HCT116 (cell line): ENCODE data around the gene SEC14L1. TPM values are rescaled to one million over a fixed set of nuclear protein-coding genes. Genes with fewer than 3 reads are reported as not detected.
A peak's percentile ranks its signal among the peaks of the same experiment; 100 is the strongest.
"Not testable (repeated sequence)": the region's sequence is repeated elsewhere in the genome, so short reads cannot be mapped to it uniquely, and the experiment has no call there.

Experiments used
- ATAC-seq: fragments of 200-7000 bp; cut with Tn5 transposase; 2 replicates; pipeline ENCODE4 v1.9.1; 2020; ENCODE audit warnings: mild to moderate bottlenecking, moderate library complexity
- BruUV-seq: library from RNA; stranded (reverse); fragments of 400-500 nt; replicated peaks from 2 replicates; lab custom pipeline; 2021; lab: Mats Ljungman, UMichigan
- CTCF ChIA-PET: fragments of 300-600 bp; sonication (Branson Sonifier 250); formaldehyde crosslinking; loops from one replicate; lab custom pipeline; 2021; ENCODE audit warnings: antibody characterized with exemption; lab: Charles Lee
- POLR2A ChIA-PET: fragments of 300-600, 350-600 bp; sonication (Branson Sonifier 250); formaldehyde crosslinking; loops from one replicate; lab custom pipeline; 2021; ENCODE audit warnings: antibody characterized with exemption; lab: Charles Lee
- RAD21 ChIA-PET, 2 experiments: fragments of 300-600 bp; sonication (Branson Sonifier 250); formaldehyde crosslinking; loops; one replicate each; lab custom pipeline; 2023; ENCODE audit warnings: low total read pairs in 2 of 2; ENCODE audit not compliant: uncharacterized antibody in 2 of 2, unreplicated experiment in 2 of 2, low non-redundant PET in 1 of 2; lab: Charles Lee
- DNase-seq: peaks from one replicate; pipeline ENCODE4 v3.0.0-alpha.2; 2010; ENCODE audit warnings: low read depth, low spot score
- H2AFZ ChIP-seq: fragments of 200-600 bp; shearing (Covaris generic), sonication (generic); 2 replicates; pipeline ENCODE4 v1.6.1; 2017; ENCODE audit warnings: low read depth, mixed run types, mixed read lengths, antibody characterized with exemption, low read length; ENCODE audit not compliant: poor library complexity, severe bottlenecking
- H3K27ac ChIP-seq: 2 replicates; pipeline ENCODE4 v1.5.1; 2012; ENCODE audit warnings: low read depth, low read length
- H3K27me3 ChIP-seq: fragments of 200-600 bp; sonication (generic); 2 replicates; pipeline ENCODE4 v1.6.1; 2016; ENCODE audit warnings: mixed run types, low read length, mixed read lengths; ENCODE audit not compliant: insufficient read depth
- H3K36me3 ChIP-seq, 2 experiments: fragments of 200-500 bp in 1 of 2; fragments of 200-600 bp in 1 of 2; sonication (Bioruptor generic) in 1 of 2; sonication (generic) in 1 of 2; 2 replicates each; pipeline versions ENCODE4 v1.5.1 to v1.6.1; 2014 to 2016; ENCODE audit warnings: low read length in 2 of 2, inconsistent platforms in 1 of 2, mixed read lengths in 1 of 2, mixed run types in 1 of 2; ENCODE audit not compliant: insufficient read depth in 2 of 2, control insufficient read depth in 1 of 2
- H3K4me1 ChIP-seq, 2 experiments: fragments of 200-600 bp in 1 of 2; sonication (generic) in 1 of 2; 2 replicates each; pipeline versions ENCODE4 v1.5.1 to v1.6.1; 2012 to 2017; ENCODE audit warnings: low read length in 2 of 2, inconsistent platforms in 1 of 2, mild to moderate bottlenecking in 1 of 2, mixed read lengths in 1 of 2, mixed run types in 1 of 2, moderate library complexity in 1 of 2; ENCODE audit not compliant: insufficient read depth in 2 of 2, control insufficient read depth in 1 of 2
- H3K4me2 ChIP-seq: fragments of 200-600 bp; sonication (generic); 2 replicates; pipeline ENCODE4 v1.6.1; 2017; ENCODE audit warnings: mixed run types, low read length, mixed read lengths
- H3K4me3 ChIP-seq, 2 experiments: fragments of 200-600 bp in 1 of 2; sonication (generic) in 1 of 2; replicated peaks in 1 of 2; 2 replicates each; pipeline ENCODE4 v1.5.1; 2011 to 2016; ENCODE audit warnings: low read length in 2 of 2, control low read depth in 1 of 2, low read depth in 1 of 2, mild to moderate bottlenecking in 1 of 2, mixed read lengths in 1 of 2, mixed run types in 1 of 2
- H3K79me2 ChIP-seq: fragments of 200-600 bp; sonication (generic); 2 replicates; pipeline ENCODE4 v1.6.1; 2017; ENCODE audit warnings: mild to moderate bottlenecking, mixed run types, low read length, moderate library complexity, mixed read lengths; ENCODE audit not compliant: insufficient read depth
- H3K9ac ChIP-seq: fragments of 200-600 bp; sonication (generic); 2 replicates; pipeline ENCODE4 v1.6.1; 2016; ENCODE audit warnings: low read length, mixed read lengths
- H3K9me2 ChIP-seq: fragments of 200-600 bp; sonication (generic), shearing (Covaris generic); 2 replicates; pipeline ENCODE4 v1.6.1; 2017; ENCODE audit warnings: mixed run types, mild to moderate bottlenecking, moderate library complexity; ENCODE audit not compliant: insufficient read depth
- H3K9me3 ChIP-seq, 2 experiments: fragments of 200-500 bp in 1 of 2; fragments of 200-600 bp in 1 of 2; sonication (Bioruptor generic) in 1 of 2; sonication (generic) in 1 of 2; 2 replicates each; pipeline ENCODE4 v1.6.1; 2014 to 2017; ENCODE audit warnings: low read length in 2 of 2, mixed read lengths in 2 of 2, inconsistent platforms in 1 of 2, low read depth in 1 of 2, mild to moderate bottlenecking in 1 of 2, mixed run types in 1 of 2, moderate library complexity in 1 of 2; ENCODE audit not compliant: control insufficient read depth in 1 of 2, insufficient read depth in 1 of 2
- H4K20me1 ChIP-seq: fragments of 200-600 bp; sonication (generic), shearing (Covaris generic); 2 replicates; pipeline ENCODE4 v1.6.1; 2017; ENCODE audit warnings: mixed run types, mild to moderate bottlenecking, moderate library complexity; ENCODE audit not compliant: insufficient read depth
- CEBPB ChIP-seq: IDR thresholded peaks from 2 replicates; pipeline ENCODE4 v1.6.1; 2012; ENCODE audit warnings: low read depth
- YY1 ChIP-seq: IDR thresholded peaks from 2 replicates; pipeline ENCODE4 v1.6.1; 2011; ENCODE audit warnings: low read length, low read depth, moderate library complexity, mild to moderate bottlenecking; ENCODE audit not compliant: insufficient replicate concordance; ENCODE audit errors: extremely low read depth
- intact Hi-C: fragments of 100-400 bp; cut with micrococcal nuclease; formaldehyde crosslinking; loops from 2 replicates; pipeline ENCODE4 v1.10.0; 2022
- total RNA-seq: library from RNA; stranded (reverse); gene quantifications from one replicate; pipeline ENCODE4 v1.2.1, GENCODE V29; 2021; ENCODE audit not compliant: unreplicated experiment
- TF ChIP-seq, protein P1 (sequence below): IDR thresholded peaks from 2 replicates; pipeline ENCODE4 v1.6.1; 2011; ENCODE audit warnings: mild to moderate bottlenecking, low read length, moderate library complexity; ENCODE audit not compliant: insufficient replicate concordance; ENCODE audit errors: extremely low read depth

Gene SEC14L1
- total RNA-seq, 1 experiment from 2014 or later, result 59.7 TPM

DNA sequence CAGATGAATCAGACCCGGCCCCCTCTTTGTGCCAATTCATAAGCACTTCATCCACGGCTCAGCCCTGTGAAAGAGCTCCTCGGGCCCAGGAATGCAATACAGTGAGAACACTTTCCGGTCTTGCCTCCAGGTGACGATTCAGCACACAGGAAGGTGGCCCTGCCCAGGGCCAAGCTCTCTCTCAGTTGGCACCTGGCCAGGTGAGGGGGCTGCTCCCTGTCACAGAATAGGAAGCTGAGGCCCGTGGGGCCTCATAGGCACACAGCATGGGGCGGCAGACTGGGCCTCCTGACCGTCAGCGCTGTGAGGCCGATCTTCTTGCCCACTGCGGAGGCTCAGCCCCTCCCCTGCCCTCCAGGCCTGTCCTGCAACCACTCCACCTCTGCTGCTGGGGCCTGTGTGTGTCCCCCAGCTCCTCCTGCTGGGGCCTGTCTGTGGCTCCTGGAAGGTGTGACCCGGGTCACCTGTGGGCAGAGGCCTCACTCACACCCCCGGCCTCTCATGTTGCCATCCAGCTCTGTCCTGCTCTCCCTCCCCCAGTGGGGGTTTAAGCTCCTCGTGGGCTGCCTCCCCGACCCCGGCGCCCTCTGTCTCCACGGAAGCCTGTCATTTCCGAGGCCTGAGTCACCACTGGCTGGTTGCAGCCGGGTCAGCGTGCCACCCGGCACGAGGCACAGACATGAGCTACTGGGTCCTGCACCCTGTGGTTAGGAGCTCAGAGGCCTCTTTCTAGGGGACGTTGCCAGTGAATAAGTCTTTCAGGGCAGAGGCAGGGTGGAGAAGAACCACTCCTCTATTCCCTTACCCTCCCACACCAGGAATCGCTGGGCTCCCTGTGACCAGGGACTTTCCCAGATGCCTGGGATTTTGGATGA, 114.4 kb downstream of the SEC14L1 start (continued):
- TF ChIP-seq, protein P1, sequence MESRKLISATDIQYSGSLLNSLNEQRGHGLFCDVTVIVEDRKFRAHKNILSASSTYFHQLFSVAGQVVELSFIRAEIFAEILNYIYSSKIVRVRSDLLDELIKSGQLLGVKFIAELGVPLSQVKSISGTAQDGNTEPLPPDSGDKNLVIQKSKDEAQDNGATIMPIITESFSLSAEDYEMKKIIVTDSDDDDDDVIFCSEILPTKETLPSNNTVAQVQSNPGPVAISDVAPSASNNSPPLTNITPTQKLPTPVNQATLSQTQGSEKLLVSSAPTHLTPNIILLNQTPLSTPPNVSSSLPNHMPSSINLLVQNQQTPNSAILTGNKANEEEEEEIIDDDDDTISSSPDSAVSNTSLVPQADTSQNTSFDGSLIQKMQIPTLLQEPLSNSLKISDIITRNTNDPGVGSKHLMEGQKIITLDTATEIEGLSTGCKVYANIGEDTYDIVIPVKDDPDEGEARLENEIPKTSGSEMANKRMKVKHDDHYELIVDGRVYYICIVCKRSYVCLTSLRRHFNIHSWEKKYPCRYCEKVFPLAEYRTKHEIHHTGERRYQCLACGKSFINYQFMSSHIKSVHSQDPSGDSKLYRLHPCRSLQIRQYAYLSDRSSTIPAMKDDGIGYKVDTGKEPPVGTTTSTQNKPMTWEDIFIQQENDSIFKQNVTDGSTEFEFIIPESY, result peak; percentile 74
- TF ChIP-seq YY1 (peak; percentile 35), CEBPB (no peak)

DNA sequence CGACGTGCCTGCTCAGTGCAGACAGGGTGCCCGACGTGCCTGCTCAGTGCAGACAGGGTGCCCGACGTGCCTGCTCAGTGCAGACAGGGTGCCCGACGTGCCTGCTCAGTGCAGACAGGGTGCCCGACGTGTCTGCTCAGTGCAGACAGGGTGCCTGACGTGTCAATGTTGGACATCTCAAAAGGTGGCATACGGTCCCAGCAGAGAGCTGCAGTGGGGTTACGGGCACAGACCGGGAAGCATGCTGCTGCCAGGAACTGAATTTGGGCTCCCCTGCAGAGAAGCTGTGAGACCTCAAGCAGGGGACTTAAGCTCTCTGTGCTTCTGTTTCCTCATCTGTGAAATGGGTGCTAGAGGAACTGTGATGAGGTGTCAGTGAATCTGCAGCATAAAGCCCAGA, 115.2 kb downstream of the SEC14L1 start:
- not testable (repeated sequence) for DNase-seq, H3K79me2 ChIP-seq, H4K20me1 ChIP-seq, ATAC-seq, H3K9me3 ChIP-seq, H3K27me3 ChIP-seq, H3K36me3 ChIP-seq, BruUV-seq, H2AFZ ChIP-seq, H3K9me2 ChIP-seq
- H3K4me1 ChIP-seq, result peaks cover 33 to 48% of the 10 kb centered on the region in 2 experiments
- H3K9ac ChIP-seq, result peak overlapping the region; percentile 71
- ChIA-PET CTCF (interaction anchor here (0.8 to 2.5 kb wide), 13 partner anchors 8 to 384 kb away, joined by 3 to 19 read pairs (median 4); no protein-coding TSS in a partner anchor), POLR2A (interaction anchor here (0.6 to 2.6 kb wide), 12 partner anchors 20 to 702 kb away, joined by 3 to 16 read pairs (median 6); partner anchors contain the start of genes SEC14L1 and TNRC6C), RAD21 (interaction anchor here (1.1 to 1.6 kb wide), 4 partner anchors 24 to 131 kb away, joined by 3 to 8 read pairs (median 4); no protein-coding TSS in a partner anchor)
- intact Hi-C loops, result loop anchor here (1.0 to 10.0 kb wide), 3 partner anchors 31 to 239 kb away; no protein-coding TSS in a partner anchor
- peak overlapping the region; percentile 96 for H3K27ac ChIP-seq
- peak overlapping the region; percentile 83 for H3K4me2 ChIP-seq
- 0 out of 4 replicates have a peak overlapping the region, but pooled peaks of 1 of the 2 experiments have one; percentile 47 for H3K4me3 ChIP-seq
